Vagina (tissue), 2 donors: ENCODE measurements around the gene BIRC5.

ENCODE experiments used
- CTCF ChIP-seq, 3 experiments: fragments of 450-650 bp in 2 of 3; fragments of 200-600 bp in 1 of 3; sonication (generic) in 1 of 3; IDR thresholded peaks; one replicate each; pipeline ENCODE4 v1.5.1; 2017 to 2019; ENCODE audit warnings: antibody characterized with exemption in 3 of 3, mild to moderate bottlenecking in 2 of 3, moderate library complexity in 2 of 3
- POLR2A ChIP-seq, 2 donors: fragments of 450-650 bp; IDR thresholded peaks; one replicate each; pipeline ENCODE4 v1.6.1; 2017; ENCODE audit warnings: antibody characterized with exemption in 2 of 2, mild to moderate bottlenecking in 2 of 2, moderate library complexity in 2 of 2
- POLR2AphosphoS5 ChIP-seq, 2 donors: sonication (generic); formaldehyde crosslinking; IDR thresholded peaks; one replicate each; pipeline ENCODE4 v1.9.0; 2017; ENCODE audit warnings: antibody characterized with exemption in 2 of 2, mild to moderate bottlenecking in 2 of 2, low read depth in 1 of 2; ENCODE audit not compliant: insufficient read depth in 1 of 2

GRCh38 chr17:78174870-78175642 is 39.0 kb upstream of the BIRC5 start:
- no peak for TF ChIP-seq CTCF (IDR thresholded peaks at IDR 0.05)
- no peak for TF ChIP-seq POLR2AphosphoS5 (IDR thresholded peaks at IDR 0.05; ENCODE audit: insufficient read depth in 1 of 2, low read depth in 1 of 2)
- TF ChIP-seq POLR2A (IDR thresholded peaks at IDR 0.05) = no peak
